ENCODE results near the gene FANK1.
A peak's percentile ranks its signal among the peaks of the same experiment; 100 is the strongest.

The FANK1 gene

GRCh38 chr10:125983161-125983560 lies 86.8 kb downstream of the FANK1 start:
- DNase-seq = peak in 1 of 2 donors; percentile 33
- no peaks in the 10 kb centered on the region for H3K9me3 ChIP-seq (ENCODE audit: insufficient read depth, low read depth, low read length)
- no CpG with 5 or more reads among the region's 6 CpGs for WGBS (ENCODE audit: extremely low coverage, insufficient coverage, insufficient read length)

GRCh38 chr10:125983656-125984055 lies 87.3 kb downstream of the FANK1 start:
- H2BK120ac ChIP-seq (ENCODE audit: insufficient read depth, low read length, poor library complexity) = no peak overlapping the region
- no CpG with 5 or more reads among the region's 5 CpGs for WGBS (ENCODE audit: extremely low coverage, insufficient coverage, insufficient read length)
- H4K91ac ChIP-seq (ENCODE audit: low read depth, low read length) = no peak overlapping the region
- no peak for DNase-seq
- H3K4me1 ChIP-seq (ENCODE audit: control insufficient read depth in 1 of 2, insufficient read depth in 2 of 2, low read length in 2 of 2) = peaks cover 0 to 6% of the 10 kb centered on the region in 2 experiments
- no peak overlapping the region for H3K4ac ChIP-seq (ENCODE audit: low read depth, low read length)
- H3K9me3 ChIP-seq (ENCODE audit: insufficient read depth, low read depth, low read length) = no peaks in the 10 kb centered on the region
- no peak overlapping the region for H2BK12ac ChIP-seq (ENCODE audit: low read length)
- no peak overlapping the region for H3K23ac ChIP-seq (ENCODE audit: low read length)
- no peak overlapping the region for H3K4me3 ChIP-seq (ENCODE audit: low read depth, low read length)
- H3K18ac ChIP-seq (ENCODE audit: low read length) = no peak overlapping the region
- no peak overlapping the region for H2BK5ac ChIP-seq (ENCODE audit: low read depth, low read length, poor library complexity)
- no peak overlapping the region for H4K12ac ChIP-seq (ENCODE audit: low read depth, low read length)
- no peak overlapping the region for H4K8ac ChIP-seq (ENCODE audit: low read depth, low read length)
- H3K79me2 ChIP-seq (ENCODE audit: control insufficient read depth, insufficient read depth, low read length, poor library complexity) = no peaks in the 10 kb centered on the region
- no peak overlapping the region for H3K4me2 ChIP-seq (ENCODE audit: low read length)
- no peak overlapping the region for H3K14ac ChIP-seq (ENCODE audit: low read length)
- no peak overlapping the region for H3K9ac ChIP-seq (ENCODE audit: low read length)
- H2AFZ ChIP-seq (ENCODE audit: insufficient read depth, low read length, poor library complexity) = no peak overlapping the region
- H3K27me3 ChIP-seq (ENCODE audit: insufficient read depth, low read length) = no peaks in the 10 kb centered on the region
- H3K79me1 ChIP-seq (ENCODE audit: low read length) = no peaks in the 10 kb centered on the region
- H3K36me3 ChIP-seq (ENCODE audit: control insufficient read depth in 1 of 2, insufficient read depth in 2 of 2, low read length in 2 of 2) = no peaks in the 10 kb centered on the region
- no peak overlapping the region for H2AK5ac ChIP-seq (ENCODE audit: low read length)
- no peak overlapping the region for H3K27ac ChIP-seq (ENCODE audit: low read depth, low read length)

More at GRCh38 chr10:125983161-125983560, 86.8 kb downstream of the FANK1 start:
- Histone ChIP-seq H3K79me1 (ENCODE audit: low read length) (no peaks in the 10 kb centered on the region), H3K9ac (ENCODE audit: low read length) (no peak overlapping the region), H3K14ac (ENCODE audit: low read length) (no peak overlapping the region), H2BK12ac (ENCODE audit: low read length) (no peak overlapping the region), H3K18ac (ENCODE audit: low read length) (no peak overlapping the region), H3K36me3 (ENCODE audit: control insufficient read depth in 1 of 2, insufficient read depth in 2 of 2, low read length in 2 of 2) (no peaks in the 10 kb centered on the region), H2BK5ac (ENCODE audit: low read depth, low read length, poor library complexity) (no peak overlapping the region), H4K12ac (ENCODE audit: low read depth, low read length) (no peak overlapping the region), H3K79me2 (ENCODE audit: control insufficient read depth, insufficient read depth, low read length, poor library complexity) (no peaks in the 10 kb centered on the region), H4K91ac (ENCODE audit: low read depth, low read length) (no peak overlapping the region), H3K4me3 (ENCODE audit: low read depth, low read length) (no peak overlapping the region), H3K4me1 (ENCODE audit: control insufficient read depth in 1 of 2, insufficient read depth in 2 of 2, low read length in 2 of 2) (peaks cover 0 to 6% of the 10 kb centered on the region in 2 experiments), H4K8ac (ENCODE audit: low read depth, low read length) (no peak overlapping the region), H3K27me3 (ENCODE audit: insufficient read depth, low read length) (no peaks in the 10 kb centered on the region), H2BK120ac (ENCODE audit: insufficient read depth, low read length, poor library complexity) (no peak overlapping the region), H2AK5ac (ENCODE audit: low read length) (no peak overlapping the region), H3K4ac (ENCODE audit: low read depth, low read length) (no peak overlapping the region), H3K27ac (ENCODE audit: low read depth, low read length) (no peak overlapping the region), H3K4me2 (ENCODE audit: low read length) (no peak overlapping the region), H2AFZ (ENCODE audit: insufficient read depth, low read length, poor library complexity) (no peak overlapping the region), H3K23ac (ENCODE audit: low read length) (no peak overlapping the region)

GRCh38 chr10:125984346-125984745 lies 88.0 kb downstream of the FANK1 start:
- no peak overlapping the region for H4K91ac ChIP-seq (ENCODE audit: low read depth, low read length)
- no peak overlapping the region for H3K9ac ChIP-seq (ENCODE audit: low read length)
- peaks cover 0 to 6% of the 10 kb centered on the region in 2 experiments for H3K4me1 ChIP-seq (ENCODE audit: control insufficient read depth in 1 of 2, insufficient read depth in 2 of 2, low read length in 2 of 2)
- no peak overlapping the region for H4K8ac ChIP-seq (ENCODE audit: low read depth, low read length)
- no peak overlapping the region for H3K4ac ChIP-seq (ENCODE audit: low read depth, low read length)
- H3K27me3 ChIP-seq (ENCODE audit: insufficient read depth, low read length) = no peaks in the 10 kb centered on the region
- H3K18ac ChIP-seq (ENCODE audit: low read length) = no peak overlapping the region
- H3K14ac ChIP-seq (ENCODE audit: low read length) = no peak overlapping the region
- H3K27ac ChIP-seq (ENCODE audit: low read depth, low read length) = no peak overlapping the region
- no peaks in the 10 kb centered on the region for H3K79me2 ChIP-seq (ENCODE audit: control insufficient read depth, insufficient read depth, low read length, poor library complexity)
- H2BK5ac ChIP-seq (ENCODE audit: low read depth, low read length, poor library complexity) = no peak overlapping the region
- H3K23ac ChIP-seq (ENCODE audit: low read length) = no peak overlapping the region
- H3K4me2 ChIP-seq (ENCODE audit: low read length) = no peak overlapping the region
- no peak overlapping the region for H2BK12ac ChIP-seq (ENCODE audit: low read length)
- no peak overlapping the region for H2AK5ac ChIP-seq (ENCODE audit: low read length)
- H3K9me3 ChIP-seq (ENCODE audit: insufficient read depth, low read depth, low read length) = peaks cover 1% of the 10 kb centered on the region
- H3K79me1 ChIP-seq (ENCODE audit: low read length) = no peaks in the 10 kb centered on the region
- no peak overlapping the region for H2BK120ac ChIP-seq (ENCODE audit: insufficient read depth, low read length, poor library complexity)
- H2AFZ ChIP-seq (ENCODE audit: insufficient read depth, low read length, poor library complexity) = no peak overlapping the region
- H3K4me3 ChIP-seq (ENCODE audit: low read depth, low read length) = no peak overlapping the region
- no CpG with 5 or more reads among the region's 4 CpGs for WGBS (ENCODE audit: extremely low coverage, insufficient coverage, insufficient read length)
- H4K12ac ChIP-seq (ENCODE audit: low read depth, low read length) = no peak overlapping the region
- no peak for DNase-seq
- peaks cover 2% of the 10 kb centered on the region in 2 experiments for H3K36me3 ChIP-seq (ENCODE audit: control insufficient read depth in 1 of 2, insufficient read depth in 2 of 2, low read length in 2 of 2)

GRCh38 chr10:125984865-125985495 lies 88.6 kb downstream of the FANK1 start:
- no peak overlapping the region for H2BK120ac ChIP-seq (ENCODE audit: insufficient read depth, low read length, poor library complexity)
- no peak overlapping the region for H4K91ac ChIP-seq (ENCODE audit: low read depth, low read length)
- H3K4me2 ChIP-seq (ENCODE audit: low read length) = no peak overlapping the region
- H2BK5ac ChIP-seq (ENCODE audit: low read depth, low read length, poor library complexity) = no peak overlapping the region
- DNase-seq = no peak
- no peak overlapping the region for H3K4me3 ChIP-seq (ENCODE audit: low read depth, low read length)
- peaks cover 0 to 6% of the 10 kb centered on the region in 2 experiments for H3K4me1 ChIP-seq (ENCODE audit: control insufficient read depth in 1 of 2, insufficient read depth in 2 of 2, low read length in 2 of 2)
- H3K79me1 ChIP-seq (ENCODE audit: low read length) = no peaks in the 10 kb centered on the region
- H3K18ac ChIP-seq (ENCODE audit: low read length) = no peak overlapping the region
- no peak overlapping the region for H4K12ac ChIP-seq (ENCODE audit: low read depth, low read length)
- no peaks in the 10 kb centered on the region for H3K79me2 ChIP-seq (ENCODE audit: control insufficient read depth, insufficient read depth, low read length, poor library complexity)
- H3K27ac ChIP-seq (ENCODE audit: low read depth, low read length) = no peak overlapping the region
- peaks cover 4% of the 10 kb centered on the region for H3K9me3 ChIP-seq (ENCODE audit: insufficient read depth, low read depth, low read length)
- WGBS (ENCODE audit: extremely low coverage, insufficient coverage, insufficient read length) = no CpG with 5 or more reads among the region's 6 CpGs
- H3K36me3 ChIP-seq (ENCODE audit: control insufficient read depth in 1 of 2, insufficient read depth in 2 of 2, low read length in 2 of 2) = peaks cover 6% of the 10 kb centered on the region in 2 experiments
- H2AFZ ChIP-seq (ENCODE audit: insufficient read depth, low read length, poor library complexity) = no peak overlapping the region
- H3K14ac ChIP-seq (ENCODE audit: low read length) = no peak overlapping the region
- no peak overlapping the region for H3K4ac ChIP-seq (ENCODE audit: low read depth, low read length)
- no peaks in the 10 kb centered on the region for H3K27me3 ChIP-seq (ENCODE audit: insufficient read depth, low read length)
- no peak overlapping the region for H3K23ac ChIP-seq (ENCODE audit: low read length)
- H4K8ac ChIP-seq (ENCODE audit: low read depth, low read length) = no peak overlapping the region
- no peak overlapping the region for H2AK5ac ChIP-seq (ENCODE audit: low read length)
- no peak overlapping the region for H2BK12ac ChIP-seq (ENCODE audit: low read length)
- no peak overlapping the region for H3K9ac ChIP-seq (ENCODE audit: low read length)

All from trophoblast cell (in vitro differentiated cells and primary cell).